Ascending aorta (tissue), 2 donors: Measurements from ENCODE around the gene MORN5. TPM values are rescaled to one million over a fixed set of nuclear protein-coding genes. Genes with fewer than 3 reads are reported as not detected.

Source experiments
- DNase-seq, 2 donors: peaks; one replicate each; pipeline ENCODE4 v3.0.0-alpha.2; 2019; ENCODE audit warnings: low spot score in 2 of 2
- H3K27ac ChIP-seq, 2 donors: fragments of 200-600 bp; sonication (generic); one replicate each; pipeline ENCODE4 v1.5.1; 2016 to 2017; ENCODE audit warnings: mild to moderate bottlenecking in 1 of 2
- H3K27me3 ChIP-seq: fragments of 200-600 bp; sonication (generic); one replicate; pipeline ENCODE4 v1.5.1; 2017
- H3K36me3 ChIP-seq, 2 donors: fragments of 200-600 bp; sonication (generic); one replicate each; pipeline ENCODE4 v1.5.1; 2016
- H3K4me1 ChIP-seq, 2 donors: fragments of 200-600 bp; sonication (generic); one replicate each; pipeline ENCODE4 v1.5.1; 2016 to 2017; ENCODE audit warnings: mild to moderate bottlenecking in 1 of 2
- H3K4me3 ChIP-seq, 2 donors: fragments of 200-600 bp; sonication (generic); one replicate each; pipeline ENCODE4 v1.5.1; 2016 to 2017; ENCODE audit warnings: mild to moderate bottlenecking in 1 of 2
- H3K9me3 ChIP-seq, 2 donors: fragments of 200-600 bp; sonication (generic); one replicate each; pipeline ENCODE4 v1.5.1; 2016
- CTCF ChIP-seq, 3 experiments: fragments of 200-600 bp in 2 of 3; fragments of 450-650 bp in 1 of 3; sonication (generic) in 2 of 3; IDR thresholded peaks; one replicate each; pipeline ENCODE4 v1.5.1; 2016 to 2019; ENCODE audit warnings: antibody characterized with exemption in 3 of 3, mild to moderate bottlenecking in 1 of 3, moderate library complexity in 1 of 3
- intact Hi-C: fragments of 100-400 bp; cut with DNase I; formaldehyde crosslinking; loops from one replicate; pipeline ENCODE4 v1.15.1; 2023
- total RNA-seq: library from RNA; depleted of rRNA; stranded (reverse); fragments of >200 nt; gene quantifications from one replicate; pipeline ENCODE4 v1.1.0, GENCODE V29; 2016

Gene MORN5
- total RNA-seq, 1 donor from 2014 or later = not detected

GRCh38 chr9:122140368-122141193, 19.1 kb upstream of the MORN5 start:
- Histone ChIP-seq H3K4me1 (no peaks in the 10 kb centered on the region), H3K27me3 (no peaks in the 10 kb centered on the region), H3K4me3 (no peak overlapping the region), H3K27ac (no peak overlapping the region), H3K9me3 (no peaks in the 10 kb centered on the region), H3K36me3 (peaks cover 17 to 33% of the 10 kb centered on the region in 2 donors)
- no peak for DNase-seq
- TF ChIP-seq CTCF (IDR thresholded peaks at IDR 0.05) = no peak
- intact Hi-C loops = no loop called here

- intact Hi-C loops = no loop called here
- Histone ChIP-seq H3K4me1 (no peaks in the 10 kb centered on the region), H3K27ac (no peak overlapping the region), H3K36me3 (peaks cover 22 to 44% of the 10 kb centered on the region in 2 donors), H3K4me3 (no peak overlapping the region), H3K27me3 (no peaks in the 10 kb centered on the region), H3K9me3 (no peaks in the 10 kb centered on the region)
- no peak for TF ChIP-seq CTCF (IDR thresholded peaks at IDR 0.05)
- DNase-seq = no peak
Observed at GRCh38 chr9:122141671-122142070, 18.0 kb upstream of the MORN5 start.

GRCh38 chr9:122143296-122143695, 16.4 kb upstream of the MORN5 start:
- DNase-seq = no peak
- peaks cover 27 to 60% of the 10 kb centered on the region in 2 donors for H3K36me3 ChIP-seq
- no peak overlapping the region for H3K27ac ChIP-seq
- no peaks in the 10 kb centered on the region for H3K9me3 ChIP-seq
- no peaks in the 10 kb centered on the region for H3K4me1 ChIP-seq
- no peak for TF ChIP-seq CTCF (IDR thresholded peaks at IDR 0.05)
- intact Hi-C loops = no loop called here
- H3K27me3 ChIP-seq = no peaks in the 10 kb centered on the region
- H3K4me3 ChIP-seq = no peak overlapping the region

- intact Hi-C loops = no loop called here
Observed at GRCh38 chr9:122143876-122144405, 15.8 kb upstream of the MORN5 start.

GRCh38 chr9:122144836-122145591, 14.7 kb upstream of the MORN5 start:
- no peak for TF ChIP-seq CTCF (IDR thresholded peaks at IDR 0.05)
- DNase-seq = no peak
- Histone ChIP-seq H3K4me3 (no peak overlapping the region), H3K9me3 (no peaks in the 10 kb centered on the region), H3K27me3 (no peaks in the 10 kb centered on the region), H3K36me3 (peaks cover 29 to 70% of the 10 kb centered on the region in 2 donors), H3K27ac (no peak overlapping the region), H3K4me1 (no peaks in the 10 kb centered on the region)
- intact Hi-C loops = no loop called here

More at GRCh38 chr9:122143876-122144405, 15.8 kb upstream of the MORN5 start:
- H3K36me3 ChIP-seq = peaks cover 29 to 65% of the 10 kb centered on the region in 2 donors
- H3K4me3 ChIP-seq = no peak overlapping the region
- no peaks in the 10 kb centered on the region for H3K4me1 ChIP-seq
- no peak for DNase-seq
- TF ChIP-seq CTCF (IDR thresholded peaks at IDR 0.05) = no peak
- no peak overlapping the region for H3K27ac ChIP-seq
- H3K9me3 ChIP-seq = no peaks in the 10 kb centered on the region
- no peaks in the 10 kb centered on the region for H3K27me3 ChIP-seq
